Motor neuron (in vitro differentiated cells): ENCODE data around the gene CROCC. TPM values are rescaled to one million over a fixed set of nuclear protein-coding genes. Genes with fewer than 3 reads are reported as not detected.
A peak's percentile ranks its signal among the peaks of the same experiment; 100 is the strongest.
"Not testable (repeated sequence)": the region's sequence is repeated elsewhere in the genome, so short reads cannot be mapped to it uniquely, and the experiment has no call there.

Source experiments
- ATAC-seq, 8 experiments: fragments of 200-7000 bp; cut with Tn5 transposase; replicated peaks in 6 of 8; 2 replicates each; pipeline ENCODE4 v1.8.0; 2021; ENCODE audit warnings: mild to moderate bottlenecking in 8 of 8, moderate library complexity in 8 of 8
- H3K27ac ChIP-seq, 2 donors: fragments of 250-450 bp; sonication (Bioruptor Pico); 2 replicates each; pipeline ENCODE4 v1.9.0; 2021; ENCODE audit warnings: antibody characterized with exemption in 2 of 2, mild to moderate bottlenecking in 2 of 2, moderate library complexity in 1 of 2
- H3K4me1 ChIP-seq, 2 donors: fragments of 250-450 bp; sonication (Bioruptor Pico); replicated peaks in 1 of 2; 2 replicates each; pipeline ENCODE4 v1.6.1; 2021; ENCODE audit warnings: antibody characterized with exemption in 2 of 2, mild to moderate bottlenecking in 2 of 2, moderate library complexity in 1 of 2
- H3K4me3 ChIP-seq, 5 donors: fragments of 250-450 bp; sonication (Bioruptor Pico); 2 replicates each; pipeline ENCODE4 v1.9.0; 2021; ENCODE audit warnings: antibody characterized with exemption in 5 of 5, mild to moderate bottlenecking in 5 of 5, moderate library complexity in 4 of 5
- WGBS, 10 experiments: fragments of 450-650 bp; shearing (Covaris generic); methylation state at CpG; one replicate each; pipeline ENCODE4 v1.0.0; 2022; 5-methylcytosine and 5-hydroxymethylcytosine counted together
- in situ Hi-C, 9 experiments: fragments of 400-800 bp; cut with MboI; loops; one replicate each; pipeline ENCODE4 v1.15.0; 2021; ENCODE audit warnings: low sequenced_read_pairs in 9 of 9, low pct_unique_long_range_greater_than_20kb in 2 of 9; ENCODE audit not compliant: unreplicated experiment in 9 of 9
- total RNA-seq, 8 experiments: library from RNA; unstranded; fragments of 300-600 nt; gene quantifications; 2 replicates each; pipeline versions ENCODE4 v1.2.3 to v1.2.4, GENCODE V29; 2022

CROCC gene
- total RNA-seq, 8 experiments from 2014 or later, result 10.3 to 30.4 (median 15.6) TPM

DNA sequence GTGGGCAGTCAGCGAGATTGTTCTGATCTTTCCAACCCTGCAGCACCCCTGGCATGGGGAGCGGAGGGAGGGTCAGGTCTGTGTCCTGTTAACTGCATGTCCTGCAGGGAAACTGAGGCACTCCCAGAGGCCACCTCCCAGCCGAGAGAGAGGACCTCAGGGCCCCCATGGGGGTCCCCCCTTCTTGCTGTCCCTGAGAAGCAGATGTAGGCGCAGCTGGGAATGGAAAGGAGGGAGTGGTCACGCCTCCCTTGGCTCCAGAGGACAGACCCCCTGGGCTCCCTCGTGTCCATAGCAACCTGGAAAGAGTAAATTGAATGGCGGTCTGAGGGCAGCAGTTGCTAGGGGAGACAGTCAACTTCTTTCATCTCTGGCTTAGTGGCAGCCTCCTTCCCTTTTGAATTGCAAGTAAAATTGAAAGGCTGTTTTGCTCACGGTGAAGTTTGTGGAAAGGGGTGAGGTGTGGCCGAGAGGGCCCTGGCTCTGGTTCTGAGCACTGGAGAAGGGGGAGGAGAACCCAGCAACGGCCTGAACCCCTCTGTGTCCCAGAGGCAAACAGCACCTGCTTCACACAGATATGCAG lies 4.9 kb downstream of the CROCC start:
- peaks cover 34 to 61% of the 10 kb centered on the region in 2 donors for H3K4me1 ChIP-seq
- in situ Hi-C loops, result no loop called here
- 9 to 68% (median 31%) methylated on average over 2 to 10 of the region's 10 CpGs; no CpG with 5 or more reads in 2 of the 10 experiments for WGBS, 10 experiments
- peak in 7 of 8 experiments; percentile 14 to 82 (median 76) for ATAC-seq
- peak overlapping the region; percentile 41 to 70 for H3K27ac ChIP-seq
- H3K4me3 ChIP-seq, result no peak overlapping the region

DNA sequence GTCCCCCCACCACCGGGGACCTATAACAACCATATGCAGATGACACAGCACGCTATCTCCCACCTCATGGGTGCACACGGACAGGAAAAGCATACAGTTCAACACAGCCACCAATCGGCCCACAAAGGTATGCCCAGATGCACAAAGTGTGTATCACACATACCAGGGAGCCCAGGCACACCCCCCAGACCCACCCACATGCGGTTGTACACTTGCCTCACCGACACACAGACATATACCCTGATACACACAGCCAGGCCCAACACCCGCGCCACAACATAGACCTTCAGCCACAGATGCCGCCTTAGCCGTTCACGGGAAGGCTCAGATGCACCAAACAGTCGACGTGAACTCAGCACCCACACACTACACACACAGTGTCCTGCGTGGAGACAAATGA lies 5.5 kb downstream of the CROCC start:
- in situ Hi-C loops, result no loop called here
- WGBS, 10 experiments, result 55 to 90% (median 72%) methylated on average over 2 to 12 of the region's 14 CpGs; no CpG with 5 or more reads in 2 of the 10 experiments
- ATAC-seq, result peak in 3 of 8 experiments; percentile 27 to 36 (median 31)
- H3K4me1 ChIP-seq, result peaks cover 29 to 54% of the 10 kb centered on the region in 2 donors
- H3K4me3 ChIP-seq, result no peak overlapping the region
- H3K27ac ChIP-seq, result peak overlapping the region; percentile 41 to 70

GRCh38 chr1:16927711-16928485 lies 6.2 kb downstream of the CROCC start:
- Histone ChIP-seq H3K4me3 (no peak overlapping the region), H3K4me1 (peaks cover 29 to 49% of the 10 kb centered on the region in 2 donors), H3K27ac (peak overlapping the region; percentile 41 to 70)
- in situ Hi-C loops, result no loop called here
- no peak for ATAC-seq
- WGBS, 10 experiments, result 42 to 100% (median 90%) methylated on average over 2 to 9 of the region's 13 CpGs; no CpG with 5 or more reads in 3 of the 10 experiments

DNA sequence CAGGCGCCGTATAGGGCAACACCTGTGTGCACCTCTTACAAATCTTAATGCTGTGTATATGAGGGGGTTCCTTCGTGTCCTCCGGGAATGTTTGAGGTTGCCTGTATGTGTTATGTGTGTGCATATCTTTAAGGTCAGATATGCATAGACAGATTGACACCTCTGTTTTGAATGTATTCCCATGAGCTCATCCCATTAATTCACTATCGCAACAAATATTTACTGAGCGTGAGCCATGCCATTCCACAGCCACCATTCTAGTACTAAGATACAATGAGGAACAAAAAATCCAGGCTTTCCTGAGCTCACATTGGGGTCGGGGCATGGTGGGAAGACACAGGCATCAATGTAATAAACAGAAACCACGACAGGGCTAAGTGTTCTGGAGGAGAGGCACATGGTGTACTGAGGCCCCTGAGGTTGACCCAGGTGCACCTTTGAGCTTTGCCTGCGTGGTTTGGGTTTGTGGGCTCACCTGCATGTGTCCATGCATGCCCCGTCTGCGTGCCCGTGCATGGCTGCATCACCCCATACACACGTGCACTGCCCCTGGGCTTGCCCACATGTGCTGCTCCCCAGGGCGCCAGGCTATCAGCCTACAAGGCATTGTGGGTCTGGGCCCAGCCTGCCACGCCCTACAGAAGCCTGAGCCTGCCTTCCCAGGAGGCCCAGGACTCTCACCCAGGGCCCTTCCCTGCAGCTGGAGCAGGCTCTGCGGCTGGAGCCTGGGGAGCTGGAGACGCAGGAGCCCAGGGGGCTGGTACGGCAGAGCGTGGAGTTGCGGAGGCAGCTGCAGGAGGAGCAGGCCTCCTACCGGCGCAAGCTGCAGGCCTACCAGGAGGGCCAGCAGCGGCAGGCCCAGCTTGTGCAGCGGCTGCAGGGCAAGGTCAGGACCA lies 7.7 kb downstream of the CROCC start:
- H3K27ac ChIP-seq, in situ Hi-C loops, H3K4me3 ChIP-seq: not testable (repeated sequence)
- 73 to 94% (median 86%) methylated on average over 2 to 17 of the region's 24 CpGs; no CpG with 5 or more reads in 1 of the 10 experiments for WGBS, 10 experiments
- ATAC-seq, result peak in 5 of 8 experiments; percentile 1 to 32 (median 4)
- H3K4me1 ChIP-seq, result peaks cover 29 to 45% of the 10 kb centered on the region in 2 donors

- H3K4me3 ChIP-seq, ATAC-seq, H3K27ac ChIP-seq, in situ Hi-C loops: not testable (repeated sequence)
- WGBS, 10 experiments, result 67 to 100% (median 89%) methylated on average over 1 to 18 of the region's 18 CpGs; no CpG with 5 or more reads in 1 of the 10 experiments
- peaks cover 22 to 32% of the 10 kb centered on the region in 2 donors for H3K4me1 ChIP-seq
These were observed 9.6 kb downstream of the CROCC start for GRCh38 chr1:16931206-16931934.

DNA sequence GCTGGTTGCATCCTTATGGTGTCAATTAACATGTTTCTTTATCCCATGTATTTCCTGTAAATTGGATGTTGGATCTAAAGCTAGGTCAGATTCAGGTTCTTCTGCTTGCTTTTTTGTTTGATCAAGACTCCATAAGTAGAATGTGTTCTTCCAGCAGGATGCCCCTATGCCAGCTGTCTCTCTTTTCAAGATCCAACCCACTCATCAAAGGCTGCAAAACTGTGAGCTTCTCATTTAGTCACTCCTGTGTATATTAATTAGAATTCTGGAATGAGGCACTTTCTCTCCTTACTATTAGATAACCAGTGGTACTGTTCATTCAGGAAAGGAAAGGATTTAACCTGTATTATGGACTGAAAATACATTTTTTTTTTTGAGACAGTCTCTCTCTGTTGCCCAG lies 12.2 kb downstream of the CROCC start:
- in situ Hi-C loops, H3K27ac ChIP-seq, ATAC-seq, H3K4me1 ChIP-seq, H3K4me3 ChIP-seq: not testable (repeated sequence)

GRCh38 chr1:16936580-16936979 lies 14.8 kb downstream of the CROCC start:
- ATAC-seq, in situ Hi-C loops, H3K4me1 ChIP-seq, H3K27ac ChIP-seq, H3K4me3 ChIP-seq: not testable (repeated sequence)
- WGBS, 10 experiments, result 81 to 100% (median 94%) methylated on average over 1 to 12 of the region's 16 CpGs; no CpG with 5 or more reads in 3 of the 10 experiments

GRCh38 chr1:16938351-16939321 lies 16.9 kb downstream of the CROCC start:
- in situ Hi-C loops, result no loop called here
- H3K4me3 ChIP-seq, result no peak overlapping the region
- 50 to 91% (median 85%) methylated on average over 1 to 19 of the region's 51 CpGs; no CpG with 5 or more reads in 4 of the 10 experiments for WGBS, 10 experiments
- H3K4me1 ChIP-seq, result no peaks in the 10 kb centered on the region
- no peak overlapping the region for H3K27ac ChIP-seq
- ATAC-seq, result peak in 5 of 8 experiments; percentile 26 to 48 (median 39)

- in situ Hi-C loops, H3K4me3 ChIP-seq, H3K27ac ChIP-seq, H3K4me1 ChIP-seq: not testable (repeated sequence)
- WGBS, 10 experiments, result 93 to 98% (median 97%) methylated on average over 11 to 24 of the region's 32 CpGs; no CpG with 5 or more reads in 3 of the 10 experiments
- ATAC-seq, result peak; percentile 21 to 61 (median 46)
These were observed 17.9 kb downstream of the CROCC start for GRCh38 chr1:16939386-16940180.

GRCh38 chr1:16944038-16944437 lies 22.3 kb downstream of the CROCC start:
- ATAC-seq, result no peak
- Histone ChIP-seq H3K27ac (no peak overlapping the region), H3K4me3 (no peak overlapping the region), H3K4me1 (no peaks in the 10 kb centered on the region)
- WGBS, 10 experiments, result 40 to 100% (median 97%) methylated on average over 1 to 14 of the region's 19 CpGs; no CpG with 5 or more reads in 3 of the 10 experiments
- in situ Hi-C loops, result no loop called here

GRCh38 chr1:16945512-16945911 lies 23.8 kb downstream of the CROCC start:
- H3K4me3 ChIP-seq, H3K27ac ChIP-seq, in situ Hi-C loops, H3K4me1 ChIP-seq: not testable (repeated sequence)
- ATAC-seq, result peak in 4 of 8 experiments; percentile 9 to 32 (median 18)
- 88% methylated on average over 1 of the region's 9 CpGs; no CpG with 5 or more reads in 9 of the 10 experiments for WGBS, 10 experiments
